Stimulated activated CD4-positive, alpha-beta T cell treated with anti-CD3 and anti-CD28 coated beads, Interleukin-1b, Interleukin-23, amount 100 ng/mL, for 1 hour (primary cell): ENCODE results near the gene BCAR3.
"Not testable (repeated sequence)": the region's sequence is repeated elsewhere in the genome, so short reads cannot be mapped to it uniquely, and the experiment has no call there.

Experiments used
- DNase-seq, 2 donors: peaks; one replicate each; pipeline ENCODE4 v3.0.0-alpha.2; 2020; ENCODE audit warnings: low read depth in 2 of 2

The BCAR3 gene

DNA sequence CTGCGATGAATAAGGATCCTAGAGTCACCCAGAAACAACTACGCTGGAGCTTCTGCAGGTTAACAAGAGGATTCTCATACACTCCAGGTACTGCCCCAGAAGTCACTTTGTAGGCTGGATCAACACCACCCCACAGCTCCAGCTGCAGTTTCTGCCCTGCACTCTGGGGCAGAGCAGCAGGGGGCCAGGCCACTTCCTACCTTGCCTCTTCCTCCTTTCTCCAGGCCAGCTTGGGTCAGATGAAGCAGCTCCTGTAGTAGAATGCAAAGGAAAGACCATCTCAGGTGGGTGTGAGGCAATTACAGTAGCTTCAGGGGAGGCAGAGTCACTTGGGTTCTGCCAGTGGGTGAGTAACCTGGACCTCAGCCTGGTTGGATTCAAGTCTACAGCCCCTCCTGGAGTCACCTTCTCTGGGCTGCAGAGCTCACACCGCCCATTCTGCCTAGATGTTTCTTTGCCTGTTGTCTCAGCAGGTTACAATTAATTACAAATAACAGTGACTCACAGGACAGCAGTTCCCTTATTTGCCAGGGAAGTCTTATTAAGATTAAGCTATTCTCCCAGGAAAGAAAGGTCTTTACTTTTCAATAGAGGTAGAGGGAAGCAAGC, 24.4 kb upstream of the BCAR3 start:
- DNase-seq: no peak

DNA sequence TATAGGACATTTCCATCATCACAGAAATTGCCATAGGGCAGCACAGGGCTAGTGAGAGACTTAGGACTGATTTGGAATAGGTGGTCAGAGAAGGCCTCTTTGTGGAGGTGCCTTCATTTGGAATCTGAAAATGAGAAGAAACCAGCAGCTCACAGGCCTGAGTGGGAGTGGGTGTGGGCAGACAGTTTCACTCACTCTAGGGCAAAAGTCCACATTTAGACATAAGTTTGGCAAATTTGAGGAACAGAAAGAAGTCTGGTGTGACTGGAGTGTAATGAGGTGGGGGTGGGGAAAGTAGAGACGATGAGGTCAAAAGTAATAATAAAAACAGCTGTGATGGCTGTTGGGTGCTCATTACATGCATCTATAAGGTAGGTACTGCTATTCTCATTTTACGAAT, 22.4 kb upstream of the BCAR3 start:
- no peak for DNase-seq

DNA sequence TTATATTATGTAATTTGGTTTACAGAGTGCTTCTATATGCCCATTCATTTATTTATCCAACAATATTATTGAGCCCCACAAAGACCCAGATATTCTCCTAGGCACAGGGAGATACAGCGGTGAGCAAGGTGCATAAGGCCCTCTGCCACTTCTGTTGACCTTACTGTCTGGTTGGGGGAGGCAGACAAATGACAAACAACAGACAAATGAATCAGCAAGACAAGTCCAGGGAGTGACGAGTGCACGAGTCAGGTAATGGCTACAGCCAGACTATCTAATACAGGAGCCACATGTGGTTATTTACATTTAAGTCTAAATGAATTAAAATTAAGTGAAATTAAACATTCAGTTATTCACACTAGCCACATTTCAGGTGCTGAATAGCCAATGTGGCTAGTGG, 22.0 kb upstream of the BCAR3 start:
- no peak for DNase-seq

DNA sequence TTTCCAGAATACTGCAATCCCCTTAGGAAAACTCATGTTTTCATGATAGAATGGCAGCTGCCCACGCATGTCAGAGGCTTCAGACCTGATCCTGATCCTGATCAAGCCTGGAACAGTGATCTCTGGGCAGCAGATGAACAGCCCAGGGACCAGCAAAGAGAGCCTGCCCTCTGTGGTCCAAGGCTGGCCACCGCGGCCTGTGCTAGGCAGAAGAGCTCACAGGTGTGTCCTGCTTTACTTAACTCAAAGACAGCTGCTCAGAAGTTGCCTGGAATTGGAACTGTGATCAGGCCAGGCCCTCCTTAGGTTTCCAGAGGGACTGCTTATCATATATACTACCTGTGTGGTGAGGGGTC, 21.2 kb upstream of the BCAR3 start:
- no peak for DNase-seq

DNA sequence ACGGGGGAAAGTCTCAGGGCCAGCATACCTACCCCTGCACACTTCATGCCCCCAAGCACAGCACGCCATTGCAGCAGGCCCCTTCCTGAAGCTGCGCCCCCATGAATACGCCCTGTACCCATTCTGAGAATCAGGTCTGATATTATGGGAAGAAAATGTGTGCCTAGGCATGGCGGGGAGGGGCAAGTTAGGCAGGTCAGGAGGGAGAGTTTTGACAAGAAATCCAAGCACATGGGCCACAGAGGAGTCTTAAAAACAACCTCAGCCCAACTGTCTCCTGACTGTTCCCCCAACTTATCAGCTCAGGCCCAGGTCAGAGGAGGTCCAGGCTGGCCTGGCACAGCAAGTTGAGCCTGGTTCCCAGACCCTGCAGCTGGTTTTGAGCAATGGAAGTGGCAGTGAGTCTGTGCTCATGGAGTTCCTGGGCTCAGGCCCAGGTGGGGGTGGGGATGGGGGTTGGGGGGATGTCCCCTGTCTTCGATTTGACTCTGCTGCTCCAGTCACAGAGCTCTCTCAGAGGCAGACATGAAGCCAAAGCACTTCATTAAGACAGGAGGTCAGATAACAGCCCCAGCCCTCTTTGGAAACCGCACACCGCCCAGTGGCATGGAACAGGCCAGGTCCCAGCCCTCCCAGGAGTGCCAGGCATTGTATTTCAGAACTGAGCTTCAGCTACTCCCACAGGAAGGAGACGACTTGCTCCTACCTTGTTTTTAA, 20.6 kb upstream of the BCAR3 start:
- no peak for DNase-seq

DNA sequence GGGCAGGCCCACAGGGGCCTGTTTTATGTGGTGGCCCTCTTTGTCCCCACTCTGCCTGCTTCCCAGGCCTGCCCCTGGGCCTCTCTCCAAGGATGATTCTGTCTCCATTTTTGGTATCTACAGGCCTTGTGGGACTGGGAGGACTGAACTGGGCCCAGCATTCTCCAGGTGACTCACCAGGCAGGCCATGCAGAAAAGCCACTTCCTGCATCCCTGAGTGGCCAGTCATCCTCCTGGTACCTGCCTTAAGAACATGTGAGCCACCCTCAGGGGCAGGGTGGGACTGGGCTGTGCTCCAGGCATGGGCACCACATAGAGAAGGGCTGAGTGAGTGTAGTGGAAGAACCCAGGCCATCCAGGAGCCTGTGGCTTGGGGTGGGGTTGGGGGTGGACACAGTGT, 20.0 kb upstream of the BCAR3 start:
- no peak for DNase-seq

DNA sequence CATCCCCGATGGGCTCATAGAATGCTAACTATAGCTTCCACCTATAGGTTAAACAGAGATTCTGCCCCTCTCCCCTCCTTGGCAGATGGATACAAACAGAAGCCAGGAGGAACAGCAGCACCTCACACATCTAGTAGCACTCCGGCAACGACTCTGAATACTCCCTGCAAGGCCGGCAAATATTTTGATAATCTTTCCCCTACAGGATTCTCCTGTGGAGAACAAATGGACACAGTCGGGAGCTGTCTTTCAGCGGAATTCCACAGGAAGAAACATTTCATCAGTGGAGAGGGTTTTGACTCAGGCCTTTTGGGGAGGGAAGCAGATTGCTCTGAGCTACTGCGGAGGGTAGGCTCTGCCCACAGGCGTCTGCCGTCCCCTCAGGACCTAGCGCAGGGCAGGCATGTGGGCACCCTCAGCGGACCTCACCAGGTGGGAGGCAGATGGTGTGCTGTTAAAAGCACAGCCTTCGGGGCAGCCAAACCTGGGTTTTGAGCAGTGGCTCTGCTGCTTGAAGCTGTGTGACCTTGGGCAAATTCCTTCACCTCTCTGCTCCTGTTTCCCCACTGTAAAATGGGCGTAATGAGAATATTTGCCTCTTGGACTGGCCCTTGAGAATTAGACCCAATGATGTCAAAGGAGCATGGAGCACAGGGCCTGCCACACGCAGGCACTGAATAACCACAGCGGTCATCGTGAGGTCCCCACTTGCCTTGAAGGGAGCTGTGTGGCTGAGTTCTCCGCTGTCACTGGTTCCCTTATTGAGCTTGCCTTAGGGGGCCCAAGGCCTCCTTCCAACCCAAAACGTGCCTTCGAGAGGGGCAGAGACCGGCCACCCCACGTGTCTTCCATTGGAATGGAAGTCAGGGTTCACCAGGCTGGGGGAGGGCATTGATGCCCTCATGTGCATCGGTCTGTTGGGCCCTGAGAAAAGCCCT, 19.2 kb upstream of the BCAR3 start:
- no peak for DNase-seq

DNA sequence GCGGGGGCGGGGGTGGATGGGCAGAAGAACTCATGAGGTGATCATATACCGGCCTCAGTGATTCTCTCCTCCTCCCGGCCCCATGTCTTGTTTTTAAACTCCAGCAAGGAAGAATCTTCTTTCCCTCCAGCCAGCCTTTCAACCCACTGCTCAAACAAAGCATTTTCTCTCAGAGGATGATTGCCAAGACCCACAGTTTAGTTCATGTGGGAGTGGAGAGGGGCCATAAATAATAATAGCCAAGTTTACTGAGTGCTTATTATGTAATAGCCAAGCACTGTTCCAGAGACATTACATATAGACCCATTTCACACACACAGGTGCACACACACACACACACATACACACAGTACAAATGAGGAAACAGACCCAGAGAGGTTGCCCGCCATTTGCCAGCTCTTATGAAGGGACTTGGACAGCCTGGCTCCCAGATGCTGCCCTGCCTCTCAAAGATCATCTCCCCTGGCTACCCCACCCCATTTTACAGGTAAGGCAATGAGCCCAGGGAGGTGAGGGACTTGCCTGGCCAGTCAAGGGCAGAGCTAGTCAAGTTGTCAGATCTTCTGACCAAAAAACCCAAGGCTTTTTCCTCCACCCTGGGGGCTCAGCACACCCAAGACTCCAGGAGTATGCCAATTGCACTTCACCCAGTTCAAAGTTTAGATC, 18.0 kb upstream of the BCAR3 start:
- DNase-seq: no peak

DNA sequence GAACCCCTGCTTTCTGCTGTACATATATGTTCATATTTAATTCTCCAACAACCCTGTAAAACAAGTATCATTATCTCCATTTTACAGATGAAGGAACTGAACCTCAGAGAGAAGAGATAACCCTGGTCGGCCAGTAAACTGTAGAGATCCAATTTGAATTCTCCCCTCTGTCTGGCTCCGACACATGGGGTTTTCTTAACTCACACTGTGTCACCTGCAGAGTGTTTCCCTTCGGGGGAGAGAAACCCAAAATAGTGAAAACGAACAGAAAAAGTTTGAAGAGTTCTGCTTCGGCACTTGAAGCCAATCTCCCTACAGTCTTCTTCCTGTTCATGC, 17.4 kb upstream of the BCAR3 start:
- DNase-seq: no peak

DNA sequence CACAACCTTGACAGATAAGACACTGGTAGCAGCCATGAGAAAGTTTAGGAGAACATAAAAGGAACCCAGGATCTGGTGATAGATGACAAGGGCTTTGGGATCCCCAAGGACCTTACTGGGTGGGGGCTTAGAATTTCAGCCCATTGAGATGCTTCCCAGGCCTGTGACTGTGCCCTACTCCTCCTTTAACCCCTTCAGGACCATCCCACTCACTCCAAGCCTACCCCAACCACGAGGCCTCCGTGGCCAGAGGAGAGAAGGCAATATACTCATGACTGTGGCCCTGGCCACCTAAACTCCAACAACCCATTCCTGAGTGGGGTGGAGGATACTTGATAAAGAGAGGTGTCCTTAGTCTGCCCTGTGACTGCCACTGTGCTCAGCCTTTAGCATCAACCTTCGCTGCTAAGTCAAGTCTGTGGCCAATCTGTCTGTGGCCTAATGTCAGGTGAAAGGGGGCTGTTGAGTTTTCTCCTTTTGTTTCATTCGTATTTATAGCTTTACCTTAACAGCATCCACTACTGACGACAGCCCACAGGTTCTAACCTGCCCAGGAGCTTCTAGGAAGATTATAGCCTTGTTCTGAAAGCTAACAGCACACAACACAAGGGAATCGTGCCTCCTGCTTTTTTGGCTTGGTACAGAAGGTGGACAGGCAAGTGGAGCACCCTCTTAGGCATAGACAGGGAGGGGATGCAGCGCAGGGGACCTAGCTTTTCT, 16.9 kb upstream of the BCAR3 start:
- DNase-seq: no peak

DNA sequence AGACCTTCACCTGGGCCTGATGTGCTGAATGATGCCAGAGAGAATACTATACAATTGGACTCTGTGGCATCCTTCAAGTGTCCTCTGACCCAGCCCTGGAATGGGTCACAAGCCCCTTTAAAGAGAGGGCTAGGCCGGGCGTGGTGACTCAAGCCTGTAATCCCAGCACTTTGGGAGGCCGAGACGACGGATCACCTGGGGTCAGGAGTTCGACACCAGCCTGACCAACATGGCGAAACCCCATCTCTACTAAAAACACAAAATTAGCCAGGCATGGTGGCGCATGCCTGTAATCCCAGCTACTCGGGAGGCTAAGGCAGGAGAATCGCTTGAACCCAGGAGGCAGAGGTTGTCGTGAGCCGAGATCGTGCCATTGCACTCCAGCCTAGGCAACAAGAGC, 15.9 kb upstream of the BCAR3 start:
- not testable (repeated sequence) for DNase-seq

DNA sequence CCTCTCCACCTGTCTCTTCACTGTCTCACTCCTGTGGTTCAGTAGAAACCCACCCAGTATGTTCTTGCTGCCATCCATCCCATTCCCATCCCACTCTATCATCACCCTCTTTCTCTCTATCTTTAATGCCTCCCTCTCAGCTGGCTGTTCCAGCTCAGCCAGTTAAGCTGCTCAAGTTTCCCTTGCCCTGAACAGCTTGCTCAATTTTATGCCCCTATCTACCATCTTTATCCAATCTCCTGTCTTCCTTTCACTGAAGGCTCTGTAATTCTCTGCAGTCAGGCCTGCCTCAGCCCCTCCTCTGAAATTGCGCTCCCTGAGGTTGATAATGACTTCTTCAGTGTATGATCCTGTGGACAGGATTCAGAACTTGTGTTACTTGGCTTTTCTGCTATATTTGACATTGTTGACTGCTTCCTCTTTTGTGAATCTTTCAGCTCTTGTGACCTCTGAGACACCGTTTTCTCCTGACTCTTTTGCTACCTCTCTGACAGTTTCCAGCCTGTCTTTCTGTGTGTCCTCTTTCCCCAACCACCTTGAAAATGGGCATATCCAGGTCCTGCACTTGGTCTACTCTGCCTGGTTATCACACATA, 13.9 kb upstream of the BCAR3 start:
- no peak for DNase-seq

DNA sequence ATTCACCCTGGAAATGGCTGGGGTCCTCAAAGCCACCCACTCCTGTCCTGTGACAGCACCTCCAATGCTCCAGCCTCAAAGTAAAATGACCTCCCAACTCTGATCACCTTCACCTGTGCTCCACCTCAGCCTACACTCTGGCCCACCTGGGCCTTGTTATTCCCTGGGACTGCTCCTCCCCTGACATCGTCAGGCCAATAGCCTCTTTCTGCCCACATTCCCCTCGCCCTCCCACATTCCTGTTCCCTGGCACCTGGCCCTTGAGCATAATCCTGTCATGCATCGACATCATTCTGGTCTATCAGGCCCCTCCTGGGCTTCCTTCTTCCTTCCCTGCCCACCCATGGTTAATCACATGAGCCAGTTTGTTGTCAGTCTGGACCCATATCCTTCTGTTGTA, 13.2 kb upstream of the BCAR3 start:
- DNase-seq: no peak

DNA sequence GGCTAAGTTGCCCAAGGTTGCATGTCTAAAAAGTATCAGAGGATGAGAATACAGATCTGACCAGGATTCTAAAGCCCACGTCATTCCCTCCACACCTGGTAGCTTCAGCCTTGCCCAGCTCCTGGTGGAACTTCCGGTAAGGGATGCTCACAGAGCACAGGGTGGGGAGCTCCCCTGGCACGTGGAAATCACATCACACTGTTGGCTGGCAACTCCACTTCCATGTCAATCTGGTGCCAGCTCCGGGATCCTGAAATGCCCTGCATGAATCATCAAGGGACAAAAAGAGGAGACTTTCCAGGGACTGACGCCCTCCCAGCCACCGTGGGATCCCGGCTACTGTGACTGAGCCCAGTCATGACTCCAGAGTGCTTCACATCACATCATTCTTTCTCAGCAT, 12.4 kb upstream of the BCAR3 start:
- no peak for DNase-seq

DNA sequence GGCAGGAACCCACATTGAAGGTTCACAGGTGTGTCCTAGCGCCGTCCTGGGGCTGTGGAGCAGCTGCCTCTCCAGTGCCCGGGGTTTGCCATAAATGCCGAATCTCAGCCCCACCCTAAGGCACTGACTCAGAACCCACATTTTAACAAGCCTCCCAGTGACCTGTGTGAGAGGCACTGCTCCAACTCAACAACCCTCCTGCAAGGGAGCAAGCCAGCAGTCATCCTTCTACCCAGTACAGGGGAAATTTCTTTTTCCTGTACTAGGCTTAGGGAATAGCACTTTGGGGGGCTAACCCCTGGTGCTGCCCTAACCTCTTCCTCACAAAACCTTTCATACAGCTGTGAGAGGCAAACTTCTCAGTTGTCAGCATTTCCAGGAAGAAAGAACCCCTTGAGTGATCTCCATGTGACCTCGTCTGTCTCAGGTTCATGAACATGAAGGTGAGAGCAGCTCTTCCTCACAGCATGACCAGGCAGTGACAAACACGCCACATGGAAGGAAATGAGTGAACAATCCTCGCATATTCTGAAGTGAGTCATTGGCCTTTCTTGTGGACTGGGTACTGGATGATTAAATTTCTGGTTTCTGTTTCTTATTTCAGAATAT, 11.4 kb upstream of the BCAR3 start:
- DNase-seq: no peak

DNA sequence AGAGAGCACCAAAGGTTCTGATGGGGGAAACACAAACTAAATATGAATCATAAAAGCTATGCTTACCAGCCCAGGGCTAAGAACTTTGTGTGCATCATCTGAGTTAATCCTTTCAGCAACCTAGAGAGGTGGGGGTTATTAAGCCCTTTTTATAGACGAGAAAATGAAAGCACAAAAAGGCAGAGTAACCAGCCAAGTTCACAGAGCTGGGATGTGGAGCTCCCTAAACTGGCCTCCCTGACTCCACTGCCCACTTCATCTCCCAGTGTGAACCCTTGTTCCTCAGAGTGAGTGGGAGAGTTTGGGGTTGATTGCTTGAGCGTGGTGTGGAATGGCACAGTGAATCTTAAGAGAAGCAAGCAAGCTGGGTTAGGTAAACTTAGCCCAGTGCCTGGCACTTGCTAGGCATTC, 10.8 kb upstream of the BCAR3 start:
- no peak for DNase-seq

DNA sequence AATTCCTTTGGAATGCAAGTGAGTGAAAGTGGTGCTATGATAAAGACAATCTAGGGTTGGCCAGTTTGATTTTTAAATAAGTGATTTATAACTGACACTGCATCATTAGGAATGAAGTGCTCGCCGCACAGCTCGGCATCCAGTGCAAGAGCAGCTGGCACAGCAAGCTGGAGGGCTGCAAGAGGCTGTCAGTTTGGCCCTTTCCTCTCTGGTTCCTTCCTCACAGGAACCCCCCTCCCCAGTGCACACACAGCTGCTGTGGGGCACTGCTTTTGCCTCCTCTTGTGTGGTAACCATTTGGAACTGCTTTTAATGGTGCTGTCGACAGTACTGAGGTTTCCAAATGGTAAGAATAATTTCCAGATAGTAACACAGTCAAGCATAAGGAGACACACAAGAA, 10.4 kb upstream of the BCAR3 start:
- DNase-seq: no peak

DNA sequence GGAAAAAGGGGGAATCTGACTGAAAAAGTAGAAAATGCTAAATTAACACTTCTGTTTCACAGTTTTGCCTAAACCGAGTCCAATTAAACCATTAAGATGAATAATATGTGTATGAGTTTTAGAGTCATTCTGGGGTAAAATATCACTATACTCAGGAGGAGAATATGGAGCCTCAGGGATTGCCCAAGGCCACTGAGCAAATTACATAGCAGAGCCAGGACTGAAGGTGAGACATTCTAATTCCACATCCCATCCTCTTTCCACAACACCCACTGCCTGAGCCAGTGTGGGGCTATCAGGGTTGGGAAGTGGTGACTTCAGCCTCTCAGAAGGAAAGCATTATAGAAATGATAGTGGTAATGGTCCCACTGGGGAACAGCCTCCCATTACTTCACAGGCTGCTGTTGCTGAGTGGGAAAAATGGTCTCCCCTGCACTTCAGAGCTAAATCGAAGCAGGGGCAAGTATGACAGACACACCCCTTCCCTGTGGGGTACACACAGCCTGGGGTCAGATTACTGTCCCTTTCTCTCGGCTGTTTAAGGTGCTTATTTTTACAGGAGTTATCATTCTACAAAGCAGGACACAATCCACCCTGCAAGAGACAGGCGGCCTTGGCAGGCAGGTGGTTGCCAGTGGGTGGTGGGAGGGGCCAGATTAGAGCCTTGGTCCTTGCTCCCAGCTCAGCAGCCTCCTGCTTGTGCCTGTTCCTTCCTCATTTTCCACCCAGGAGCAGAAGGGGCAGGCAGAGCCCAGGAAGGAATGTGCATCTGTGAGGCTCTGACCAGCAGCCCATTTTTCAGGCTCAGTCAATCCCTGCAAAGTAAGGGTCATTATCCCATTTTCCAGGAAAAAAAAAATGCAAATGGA, 9.5 kb upstream of the BCAR3 start:
- no peak for DNase-seq

DNA sequence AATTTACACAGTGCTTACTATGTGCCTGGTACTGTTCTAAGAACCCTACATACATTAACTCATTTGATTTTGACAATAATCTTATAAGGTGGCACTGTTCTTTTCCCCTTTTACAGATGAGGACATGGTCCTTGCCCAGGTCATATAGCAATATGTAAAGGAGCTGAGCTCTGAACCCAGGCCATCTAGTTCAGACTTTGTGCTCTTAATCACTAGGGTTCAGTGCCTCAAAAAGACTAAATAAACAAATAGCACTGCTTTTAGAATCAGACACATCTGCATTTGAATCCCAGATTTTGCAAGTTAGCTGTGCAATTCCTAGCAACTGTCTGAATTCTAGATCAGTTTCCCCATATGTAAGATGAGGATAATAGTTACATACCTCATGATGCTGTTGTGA, 8.7 kb upstream of the BCAR3 start:
- no peak for DNase-seq
